Neural progenitor cell (in vitro differentiated cells): ENCODE measurements around the gene RETSAT. TPM values are rescaled to one million over a fixed set of nuclear protein-coding genes. Genes with fewer than 3 reads are reported as not detected.
A peak's percentile ranks its signal among the peaks of the same experiment; 100 is the strongest.

Experiments used
- DNase-seq: peaks from one replicate; pipeline ENCODE4 v3.0.0-alpha.2; 2016; ENCODE audit warnings: low spot score
- H2AFZ ChIP-seq: fragments of 200-600 bp; sonication (generic); replicated peaks from 2 replicates; pipeline ENCODE4 v1.6.1; 2016; ENCODE audit warnings: antibody characterized with exemption
- H3F3A ChIP-seq: fragments of 200-600 bp; sonication (generic); 2 replicates; pipeline ENCODE4 v1.6.1; 2016; ENCODE audit warnings: antibody characterized with exemption, low read depth
- H3K27ac ChIP-seq: fragments of 200-600 bp; sonication (generic); 2 replicates; pipeline ENCODE4 v1.5.1; 2016; ENCODE audit warnings: mild to moderate bottlenecking
- H3K27me3 ChIP-seq: fragments of 200-600 bp; sonication (generic); 2 replicates; pipeline ENCODE4 v1.6.1; 2016; ENCODE audit warnings: mild to moderate bottlenecking, moderate library complexity
- H3K36me3 ChIP-seq: fragments of 200-600 bp; sonication (generic); 2 replicates; pipeline ENCODE4 v1.5.1; 2016
- H3K4me1 ChIP-seq: fragments of 200-600 bp; sonication (generic); 2 replicates; pipeline ENCODE4 v1.6.1; 2016; ENCODE audit warnings: mixed run types
- H3K4me2 ChIP-seq: fragments of 200-600 bp; sonication (generic); 2 replicates; pipeline ENCODE4 v1.6.1; 2016
- H3K4me3 ChIP-seq: fragments of 200-600 bp; sonication (generic); 2 replicates; pipeline ENCODE4 v1.5.1; 2016
- H3K79me2 ChIP-seq: fragments of 200-600 bp; sonication (generic); 2 replicates; pipeline ENCODE4 v1.6.1; 2016; ENCODE audit warnings: low read depth
- H3K9ac ChIP-seq: fragments of 200-600 bp; sonication (generic); 2 replicates; pipeline ENCODE4 v1.6.1; 2016
- H3K9me3 ChIP-seq: fragments of 200-600 bp; sonication (generic); 2 replicates; pipeline ENCODE4 v1.5.1; 2016; ENCODE audit warnings: low read depth
- H4K20me1 ChIP-seq: fragments of 200-600 bp; sonication (generic); 2 replicates; pipeline ENCODE4 v1.6.1; 2016; ENCODE audit warnings: low read depth
- H3K27ac Mint-ChIP-seq: 3 replicates; pipeline ENCODE4 v1.8.0; 2021; ENCODE audit warnings: mixed read lengths
- H3K27me3 Mint-ChIP-seq: 2 replicates; pipeline ENCODE4 v1.8.0; 2022; ENCODE audit warnings: low read depth, mild to moderate bottlenecking, inconsistent platforms, moderate library complexity, mixed read lengths; ENCODE audit not compliant: insufficient read depth
- H3K36me3 Mint-ChIP-seq: 3 replicates; pipeline ENCODE4 v1.8.0; 2021; ENCODE audit warnings: mixed read lengths
- H3K4me1 Mint-ChIP-seq: 3 replicates; pipeline ENCODE4 v1.8.0; 2021; ENCODE audit warnings: mixed read lengths
- H3K4me3 Mint-ChIP-seq: 3 replicates; pipeline ENCODE4 v1.8.0; 2021; ENCODE audit warnings: mild to moderate bottlenecking, moderate library complexity, mixed read lengths
- H3K9me3 Mint-ChIP-seq: 3 replicates; pipeline ENCODE4 v1.8.0; 2020; ENCODE audit warnings: mixed read lengths
- EZH2 ChIP-seq: fragments of 200-600 bp; sonication (generic); IDR thresholded peaks from 2 replicates; pipeline ENCODE4 v1.6.1; 2017; ENCODE audit warnings: antibody characterized with exemption, mild to moderate bottlenecking, moderate library complexity
- EZH2phosphoT487 ChIP-seq: fragments of 200-600 bp; sonication (generic); IDR thresholded peaks from 2 replicates; pipeline ENCODE4 v1.6.1; 2017; ENCODE audit warnings: antibody characterized with exemption
- total RNA-seq: library from RNA; depleted of rRNA; stranded (reverse); fragments of >200 nt; gene quantifications from 2 replicates; pipeline ENCODE4 v1.2.3, GENCODE V29; 2015; ENCODE audit warnings: low replicate concordance
- TF ChIP-seq, protein P1 (sequence below): fragments of 200-600 bp; sonication (generic); IDR thresholded peaks from 2 replicates; pipeline ENCODE4 v1.5.1; 2017; ENCODE audit warnings: antibody characterized with exemption, mild to moderate bottlenecking

RETSAT gene
- total RNA-seq, 1 donor from 2014 or later = 13.3 TPM

DNA sequence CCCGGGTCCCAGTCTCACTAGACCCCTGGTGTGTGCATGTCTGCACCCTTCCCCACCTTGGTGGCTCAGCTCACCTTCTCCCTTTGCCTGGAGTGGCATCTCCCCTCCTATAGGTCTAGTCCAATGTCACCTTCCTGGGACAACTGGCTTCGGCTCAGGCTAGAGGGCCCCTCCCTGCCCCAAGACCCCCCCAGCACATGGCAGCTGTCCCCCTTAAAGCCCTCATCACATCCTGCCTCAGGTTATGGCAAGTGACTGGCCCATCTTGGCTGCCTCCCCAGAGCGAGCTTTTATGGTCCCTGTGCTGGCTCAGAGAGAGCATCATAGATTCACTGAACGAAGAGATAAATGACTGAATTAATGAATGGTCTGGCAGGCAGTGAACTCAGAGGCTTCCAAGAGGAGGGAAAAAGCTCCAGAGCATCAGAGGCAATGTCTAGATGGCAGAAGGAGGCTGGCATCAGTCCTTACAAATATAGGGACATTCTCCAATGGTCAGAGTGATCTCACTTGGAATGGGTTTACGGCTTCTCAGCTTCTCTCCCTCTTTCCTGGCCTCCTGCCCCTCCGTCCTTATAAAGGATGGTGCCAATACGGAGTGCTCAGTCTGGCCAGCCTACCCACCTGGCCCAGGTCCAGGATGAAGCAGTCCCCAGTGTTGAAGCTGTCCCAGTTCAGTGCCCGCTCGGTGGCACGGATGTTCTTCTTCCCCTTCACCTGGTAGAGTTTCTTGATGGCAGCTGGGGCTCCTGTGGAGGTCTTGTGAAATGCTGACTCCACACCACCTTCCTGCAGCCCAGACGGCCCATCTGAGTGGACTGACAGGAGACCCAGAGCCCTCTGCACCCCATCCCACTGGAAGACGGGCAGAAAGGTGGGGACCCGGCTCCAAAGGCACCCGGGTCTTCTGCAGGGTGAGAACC, 46.5 kb upstream of the RETSAT start:
- H3K9me3 ChIP-seq = no peaks in the 10 kb centered on the region
- no peaks in the 10 kb centered on the region for H3F3A ChIP-seq
- Mint-ChIP-seq H3K27me3 (peaks cover 12% of the 10 kb centered on the region), H3K27ac (peak overlapping the region; percentile 62), H3K4me1 (peaks cover 10% of the 10 kb centered on the region), H3K4me3 (no peak overlapping the region), H3K36me3 (peaks cover 3% of the 10 kb centered on the region), H3K9me3 (peaks cover 12% of the 10 kb centered on the region)
- no peak overlapping the region for H3K9ac ChIP-seq
- no peak overlapping the region for H2AFZ ChIP-seq
- H3K27ac ChIP-seq = no peak overlapping the region
- H3K27me3 ChIP-seq = no peaks in the 10 kb centered on the region
- H3K36me3 ChIP-seq = no peaks in the 10 kb centered on the region
- H3K79me2 ChIP-seq = no peaks in the 10 kb centered on the region
- H3K4me1 ChIP-seq = no peaks in the 10 kb centered on the region
- no peaks in the 10 kb centered on the region for H4K20me1 ChIP-seq
- no peak overlapping the region for H3K4me2 ChIP-seq
- no peak overlapping the region for H3K4me3 ChIP-seq
- TF ChIP-seq, protein P1, sequence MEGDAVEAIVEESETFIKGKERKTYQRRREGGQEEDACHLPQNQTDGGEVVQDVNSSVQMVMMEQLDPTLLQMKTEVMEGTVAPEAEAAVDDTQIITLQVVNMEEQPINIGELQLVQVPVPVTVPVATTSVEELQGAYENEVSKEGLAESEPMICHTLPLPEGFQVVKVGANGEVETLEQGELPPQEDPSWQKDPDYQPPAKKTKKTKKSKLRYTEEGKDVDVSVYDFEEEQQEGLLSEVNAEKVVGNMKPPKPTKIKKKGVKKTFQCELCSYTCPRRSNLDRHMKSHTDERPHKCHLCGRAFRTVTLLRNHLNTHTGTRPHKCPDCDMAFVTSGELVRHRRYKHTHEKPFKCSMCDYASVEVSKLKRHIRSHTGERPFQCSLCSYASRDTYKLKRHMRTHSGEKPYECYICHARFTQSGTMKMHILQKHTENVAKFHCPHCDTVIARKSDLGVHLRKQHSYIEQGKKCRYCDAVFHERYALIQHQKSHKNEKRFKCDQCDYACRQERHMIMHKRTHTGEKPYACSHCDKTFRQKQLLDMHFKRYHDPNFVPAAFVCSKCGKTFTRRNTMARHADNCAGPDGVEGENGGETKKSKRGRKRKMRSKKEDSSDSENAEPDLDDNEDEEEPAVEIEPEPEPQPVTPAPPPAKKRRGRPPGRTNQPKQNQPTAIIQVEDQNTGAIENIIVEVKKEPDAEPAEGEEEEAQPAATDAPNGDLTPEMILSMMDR = no peak
- TF ChIP-seq EZH2 = no peak
- no peak for TF ChIP-seq EZH2phosphoT487
- DNase-seq = no peak

DNA sequence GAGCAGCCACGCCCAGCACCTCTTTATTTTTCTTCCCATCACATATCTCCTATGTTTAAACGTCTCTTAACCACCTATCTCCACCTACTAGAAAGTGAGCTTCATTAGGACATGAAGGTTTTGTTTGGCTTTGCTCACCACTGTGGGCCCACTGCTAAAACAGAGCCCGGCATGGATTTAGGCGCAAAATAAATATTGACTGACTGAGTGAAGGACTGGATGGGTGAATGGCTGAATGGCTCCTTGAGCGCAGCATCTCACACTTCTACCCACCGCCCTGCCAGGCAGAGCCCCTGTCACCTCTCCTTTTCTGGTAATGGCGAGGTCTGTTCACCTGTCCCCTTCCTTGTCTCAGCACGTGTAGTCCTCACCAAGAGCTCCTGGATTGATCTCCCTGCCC, 45.7 kb upstream of the RETSAT start:
- peak overlapping the region; percentile 62 for H3K27ac Mint-ChIP-seq
- Histone ChIP-seq H3K36me3 (no peaks in the 10 kb centered on the region), H3K27ac (no peak overlapping the region), H3K4me1 (no peaks in the 10 kb centered on the region), H4K20me1 (no peaks in the 10 kb centered on the region), H3K4me3 (no peak overlapping the region), H3F3A (no peaks in the 10 kb centered on the region), H3K9me3 (no peaks in the 10 kb centered on the region), H3K27me3 (no peaks in the 10 kb centered on the region), H2AFZ (no peak overlapping the region), H3K4me2 (no peak overlapping the region), H3K9ac (no peak overlapping the region), H3K79me2 (no peaks in the 10 kb centered on the region)
- peaks cover 3% of the 10 kb centered on the region for H3K36me3 Mint-ChIP-seq
- H3K4me1 Mint-ChIP-seq = peaks cover 2% of the 10 kb centered on the region
- peaks cover 7% of the 10 kb centered on the region for H3K27me3 Mint-ChIP-seq
- TF ChIP-seq, protein P1 = no peak
- no peak for TF ChIP-seq EZH2phosphoT487
- TF ChIP-seq EZH2 = no peak
- DNase-seq = no peak
- no peak overlapping the region for H3K4me3 Mint-ChIP-seq
- peaks cover 12% of the 10 kb centered on the region for H3K9me3 Mint-ChIP-seq

DNA sequence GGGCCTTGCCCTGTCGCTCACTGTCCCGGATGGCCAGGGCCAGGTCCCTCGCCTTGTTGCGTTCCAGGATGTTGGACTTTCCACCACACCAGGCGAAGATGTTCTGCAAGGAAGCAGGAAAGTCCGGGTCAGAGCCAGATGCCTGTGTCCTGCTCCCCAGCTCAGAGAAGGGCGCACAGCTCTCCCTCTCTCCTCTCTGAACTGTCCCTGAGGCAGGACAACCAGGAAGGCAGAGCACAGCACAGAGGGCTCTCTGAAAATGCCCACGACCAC, 44.8 kb upstream of the RETSAT start:
- no peaks in the 10 kb centered on the region for H3K4me1 Mint-ChIP-seq
- H3K27me3 Mint-ChIP-seq = peaks cover 7% of the 10 kb centered on the region
- Histone ChIP-seq H3K27me3 (no peaks in the 10 kb centered on the region), H3K4me1 (no peaks in the 10 kb centered on the region), H4K20me1 (no peaks in the 10 kb centered on the region), H3K36me3 (no peaks in the 10 kb centered on the region), H2AFZ (no peak overlapping the region), H3K79me2 (no peaks in the 10 kb centered on the region), H3F3A (no peaks in the 10 kb centered on the region), H3K9me3 (no peaks in the 10 kb centered on the region), H3K4me3 (no peak overlapping the region), H3K9ac (no peak overlapping the region), H3K4me2 (no peak overlapping the region), H3K27ac (no peak overlapping the region)
- TF ChIP-seq, protein P1 = no peak
- no peak for TF ChIP-seq EZH2
- no peak for TF ChIP-seq EZH2phosphoT487
- H3K9me3 Mint-ChIP-seq = peaks cover 8% of the 10 kb centered on the region
- H3K4me3 Mint-ChIP-seq = no peak overlapping the region
- H3K36me3 Mint-ChIP-seq = peaks cover 3% of the 10 kb centered on the region
- no peak for DNase-seq
- H3K27ac Mint-ChIP-seq = peak overlapping the region; percentile 7
